GM23338 (cell line): Measurements from ENCODE around the gene NQO2. TPM values are rescaled to one million over a fixed set of nuclear protein-coding genes. Genes with fewer than 3 reads are reported as not detected.

Experiments used
- ATAC-seq: fragments of 200-7000 bp; cut with Tn5 transposase; 3 replicates; pipeline ENCODE4 v1.9.1; 2020
- DNase-seq: peaks from one replicate; pipeline ENCODE4 v3.0.0-alpha.2; 2015; ENCODE audit warnings: low spot score
- H2AFZ ChIP-seq: fragments of 200-600 bp; sonication (generic); 2 replicates; pipeline ENCODE4 v1.8.0; 2016; ENCODE audit warnings: antibody characterized with exemption, mild to moderate bottlenecking, moderate library complexity
- H3F3A ChIP-seq: fragments of 200-600 bp; sonication (generic); replicated peaks from 2 replicates; pipeline ENCODE4 v1.8.0; 2017; ENCODE audit warnings: antibody characterized with exemption, mixed run types, low read depth
- H3K27ac ChIP-seq: fragments of 200-600 bp; sonication (generic); 2 replicates; pipeline ENCODE4 v1.6.1; 2016; ENCODE audit warnings: low read depth
- H3K27me3 ChIP-seq: fragments of 200-600 bp; sonication (generic); 2 replicates; pipeline ENCODE4 v1.8.0; 2016; ENCODE audit warnings: mild to moderate bottlenecking, mixed run types, moderate library complexity; ENCODE audit not compliant: insufficient read depth
- H3K36me3 ChIP-seq: fragments of 200-600 bp; sonication (generic); 2 replicates; pipeline ENCODE4 v1.8.0; 2016; ENCODE audit warnings: mild to moderate bottlenecking; ENCODE audit not compliant: insufficient read depth
- H3K4me1 ChIP-seq: fragments of 200-600 bp; sonication (generic); 2 replicates; pipeline ENCODE4 v1.8.0; 2016; ENCODE audit warnings: mild to moderate bottlenecking, moderate library complexity; ENCODE audit not compliant: insufficient read depth
- H3K4me2 ChIP-seq: fragments of 200-600 bp; sonication (generic); 2 replicates; pipeline ENCODE4 v1.7.1; 2017; ENCODE audit warnings: mixed run types
- H3K4me3 ChIP-seq: fragments of 200-600 bp; sonication (generic); 2 replicates; pipeline ENCODE4 v1.6.1; 2016; ENCODE audit warnings: mixed run types
- H3K79me2 ChIP-seq: fragments of 200-600 bp; sonication (generic); replicated peaks from 2 replicates; pipeline ENCODE4 v1.8.0; 2017; ENCODE audit warnings: mild to moderate bottlenecking; ENCODE audit not compliant: insufficient read depth
- H3K9me2 ChIP-seq: fragments of 200-600 bp; sonication (generic); 2 replicates; pipeline ENCODE4 v1.8.0; 2017; ENCODE audit not compliant: insufficient read depth
- H4K20me1 ChIP-seq: fragments of 200-600 bp; sonication (generic); replicated peaks from 2 replicates; pipeline ENCODE4 v1.8.0; 2017; ENCODE audit warnings: mild to moderate bottlenecking; ENCODE audit not compliant: insufficient read depth
- H3K27ac Mint-ChIP-seq: 2 replicates; pipeline ENCODE4 v1.8.0; 2020; ENCODE audit warnings: inconsistent platforms, mild to moderate bottlenecking, moderate library complexity, mixed read lengths
- H3K27me3 Mint-ChIP-seq: 3 replicates; pipeline ENCODE4 v1.8.0; 2022; ENCODE audit warnings: low read depth, mild to moderate bottlenecking, moderate library complexity, mixed read lengths, inconsistent platforms; ENCODE audit not compliant: insufficient read depth, poor library complexity
- H3K36me3 Mint-ChIP-seq: 3 replicates; pipeline ENCODE4 v1.8.0; 2021; ENCODE audit warnings: low read depth, mild to moderate bottlenecking, inconsistent platforms, moderate library complexity, mixed read lengths
- H3K4me1 Mint-ChIP-seq: 3 replicates; pipeline ENCODE4 v1.8.0; 2020; ENCODE audit warnings: mild to moderate bottlenecking, inconsistent platforms, mixed read lengths
- H3K4me3 Mint-ChIP-seq: 3 replicates; pipeline ENCODE4 v1.8.0; 2021; ENCODE audit warnings: moderate library complexity, mild to moderate bottlenecking, inconsistent platforms, mixed read lengths
- H3K9me3 Mint-ChIP-seq: 3 replicates; pipeline ENCODE4 v1.8.0; 2020; ENCODE audit warnings: moderate library complexity, mild to moderate bottlenecking, inconsistent platforms, mixed read lengths
- CREB1 ChIP-seq: fragments of 250-450 bp; sonication (Bioruptor Pico); IDR thresholded peaks from 2 replicates; pipeline ENCODE4 v1.5.0; 2020; ENCODE audit warnings: low read depth, mild to moderate bottlenecking, moderate library complexity
- CTCF ChIP-seq, 2 experiments: fragments of 200-600 bp in 1 of 2; sonication (generic) in 1 of 2; conservative IDR thresholded peaks; 2 replicates each; pipeline versions ENCODE4 v1.5.1 to v1.6.1; 2016 to 2017; ENCODE audit warnings: antibody characterized with exemption in 2 of 2, low read depth in 2 of 2, mild to moderate bottlenecking in 2 of 2, moderate library complexity in 1 of 2
- ETS1 ChIP-seq: IDR thresholded peaks from 2 replicates; pipeline ENCODE4 v1.6.1; 2016; ENCODE audit warnings: antibody characterized with exemption
- EZH2 ChIP-seq: fragments of 200-600 bp; sonication (generic); IDR thresholded peaks from one replicate; pipeline ENCODE4 v1.8.0; 2017; ENCODE audit warnings: antibody characterized with exemption, mild to moderate bottlenecking, low read depth; ENCODE audit not compliant: unreplicated experiment
- EZH2phosphoT487 ChIP-seq: fragments of 200-600 bp; sonication (generic); IDR thresholded peaks from one replicate; pipeline ENCODE4 v1.8.1; 2018; ENCODE audit warnings: antibody characterized with exemption; ENCODE audit not compliant: unreplicated experiment
- JUNB ChIP-seq: IDR thresholded peaks from one replicate; pipeline ENCODE4 v1.6.1; 2016; ENCODE audit warnings: antibody characterized with exemption; ENCODE audit not compliant: unreplicated experiment
- NANOG ChIP-seq: IDR thresholded peaks from 2 replicates; pipeline ENCODE4 v1.6.1; 2016; ENCODE audit warnings: antibody characterized with exemption, borderline replicate concordance
- POLR2AphosphoS5 ChIP-seq: IDR thresholded peaks from 2 replicates; pipeline ENCODE4 v1.6.1; 2016; ENCODE audit warnings: antibody characterized with exemption, low read depth
- REST ChIP-seq: IDR thresholded peaks from one replicate; pipeline ENCODE4 v1.6.1; 2018; ENCODE audit warnings: antibody characterized with exemption; ENCODE audit not compliant: unreplicated experiment
- STAT1 ChIP-seq: IDR thresholded peaks from one replicate; pipeline ENCODE4 v1.6.1; 2016; ENCODE audit warnings: antibody characterized with exemption; ENCODE audit not compliant: unreplicated experiment
- ZNF114 ChIP-seq: fragments of 250-450 bp; sonication (Bioruptor Pico); IDR thresholded peaks from 2 replicates; pipeline ENCODE4 v1.5.0; 2020; ENCODE audit warnings: mild to moderate bottlenecking, moderate library complexity
- ZNF331 ChIP-seq: fragments of 250-450 bp; sonication (Bioruptor Pico); IDR thresholded peaks from 2 replicates; pipeline ENCODE4 v1.5.0; 2020; ENCODE audit warnings: low read depth, mild to moderate bottlenecking, moderate library complexity
- polyA plus RNA-seq: library from polyadenylated mRNA; unstranded; fragments of >200 nt; fragmentation: Nextera tagmentation; extraction: Ambion mirVana; gene quantifications from 2 replicates; pipeline ENCODE4 v1.2.1, GENCODE V29; 2016
- total RNA-seq: library from RNA; depleted of rRNA; stranded (reverse); fragments of >200 nt; shearing (Covaris generic); gene quantifications from 2 replicates; pipeline ENCODE4 v1.2.3, GENCODE V29; 2014
- TF ChIP-seq, protein P1 (sequence below): fragments of 250-450 bp; sonication (Bioruptor Pico); IDR thresholded peaks from 2 replicates; pipeline ENCODE4 v1.5.0; 2020; ENCODE audit warnings: mild to moderate bottlenecking, moderate library complexity

The NQO2 gene
- total and polyA plus RNA-seq, 2 experiments from 2014 or later: 117 to 173 TPM

DNA sequence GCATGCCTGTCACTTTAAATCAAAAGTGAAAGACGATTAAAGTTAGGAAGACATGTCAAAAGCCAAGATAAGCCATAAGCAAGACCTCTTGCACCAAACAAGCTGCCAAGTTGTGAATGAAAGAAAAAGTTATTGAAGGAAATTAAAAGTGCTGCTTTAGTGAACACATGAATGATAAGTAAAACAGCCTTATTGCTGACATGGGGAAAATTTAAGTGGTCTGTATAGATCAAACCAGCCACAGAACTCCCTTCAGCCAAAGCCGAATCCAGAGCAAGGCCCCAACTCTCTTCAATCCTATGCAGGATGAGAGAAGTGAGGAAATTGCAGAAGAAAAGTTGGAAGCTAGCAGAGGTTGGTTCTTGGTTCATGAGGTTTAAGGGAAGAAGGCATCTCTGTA, 59.3 kb downstream of the NQO2 start:
- Histone ChIP-seq H3K27me3 (no peaks in the 10 kb centered on the region), H3F3A (peaks cover 9% of the 10 kb centered on the region), H3K4me2 (no peak overlapping the region), H4K20me1 (no peaks in the 10 kb centered on the region), H3K27ac (no peak overlapping the region), H3K79me2 (no peaks in the 10 kb centered on the region), H3K4me3 (no peak overlapping the region), H3K4me1 (peaks cover 14% of the 10 kb centered on the region), H2AFZ (no peak overlapping the region), H3K36me3 (no peaks in the 10 kb centered on the region), H3K9me2 (no peaks in the 10 kb centered on the region)
- H3K4me1 Mint-ChIP-seq: peaks cover 18% of the 10 kb centered on the region
- H3K36me3 Mint-ChIP-seq: no peaks in the 10 kb centered on the region
- H3K27me3 Mint-ChIP-seq: peaks cover 12% of the 10 kb centered on the region
- ATAC-seq (no peak), DNase-seq (no peak)
- no peaks in the 10 kb centered on the region for H3K9me3 Mint-ChIP-seq
- H3K4me3 Mint-ChIP-seq: no peak overlapping the region
- no peak overlapping the region for H3K27ac Mint-ChIP-seq
- TF ChIP-seq, protein P1, sequence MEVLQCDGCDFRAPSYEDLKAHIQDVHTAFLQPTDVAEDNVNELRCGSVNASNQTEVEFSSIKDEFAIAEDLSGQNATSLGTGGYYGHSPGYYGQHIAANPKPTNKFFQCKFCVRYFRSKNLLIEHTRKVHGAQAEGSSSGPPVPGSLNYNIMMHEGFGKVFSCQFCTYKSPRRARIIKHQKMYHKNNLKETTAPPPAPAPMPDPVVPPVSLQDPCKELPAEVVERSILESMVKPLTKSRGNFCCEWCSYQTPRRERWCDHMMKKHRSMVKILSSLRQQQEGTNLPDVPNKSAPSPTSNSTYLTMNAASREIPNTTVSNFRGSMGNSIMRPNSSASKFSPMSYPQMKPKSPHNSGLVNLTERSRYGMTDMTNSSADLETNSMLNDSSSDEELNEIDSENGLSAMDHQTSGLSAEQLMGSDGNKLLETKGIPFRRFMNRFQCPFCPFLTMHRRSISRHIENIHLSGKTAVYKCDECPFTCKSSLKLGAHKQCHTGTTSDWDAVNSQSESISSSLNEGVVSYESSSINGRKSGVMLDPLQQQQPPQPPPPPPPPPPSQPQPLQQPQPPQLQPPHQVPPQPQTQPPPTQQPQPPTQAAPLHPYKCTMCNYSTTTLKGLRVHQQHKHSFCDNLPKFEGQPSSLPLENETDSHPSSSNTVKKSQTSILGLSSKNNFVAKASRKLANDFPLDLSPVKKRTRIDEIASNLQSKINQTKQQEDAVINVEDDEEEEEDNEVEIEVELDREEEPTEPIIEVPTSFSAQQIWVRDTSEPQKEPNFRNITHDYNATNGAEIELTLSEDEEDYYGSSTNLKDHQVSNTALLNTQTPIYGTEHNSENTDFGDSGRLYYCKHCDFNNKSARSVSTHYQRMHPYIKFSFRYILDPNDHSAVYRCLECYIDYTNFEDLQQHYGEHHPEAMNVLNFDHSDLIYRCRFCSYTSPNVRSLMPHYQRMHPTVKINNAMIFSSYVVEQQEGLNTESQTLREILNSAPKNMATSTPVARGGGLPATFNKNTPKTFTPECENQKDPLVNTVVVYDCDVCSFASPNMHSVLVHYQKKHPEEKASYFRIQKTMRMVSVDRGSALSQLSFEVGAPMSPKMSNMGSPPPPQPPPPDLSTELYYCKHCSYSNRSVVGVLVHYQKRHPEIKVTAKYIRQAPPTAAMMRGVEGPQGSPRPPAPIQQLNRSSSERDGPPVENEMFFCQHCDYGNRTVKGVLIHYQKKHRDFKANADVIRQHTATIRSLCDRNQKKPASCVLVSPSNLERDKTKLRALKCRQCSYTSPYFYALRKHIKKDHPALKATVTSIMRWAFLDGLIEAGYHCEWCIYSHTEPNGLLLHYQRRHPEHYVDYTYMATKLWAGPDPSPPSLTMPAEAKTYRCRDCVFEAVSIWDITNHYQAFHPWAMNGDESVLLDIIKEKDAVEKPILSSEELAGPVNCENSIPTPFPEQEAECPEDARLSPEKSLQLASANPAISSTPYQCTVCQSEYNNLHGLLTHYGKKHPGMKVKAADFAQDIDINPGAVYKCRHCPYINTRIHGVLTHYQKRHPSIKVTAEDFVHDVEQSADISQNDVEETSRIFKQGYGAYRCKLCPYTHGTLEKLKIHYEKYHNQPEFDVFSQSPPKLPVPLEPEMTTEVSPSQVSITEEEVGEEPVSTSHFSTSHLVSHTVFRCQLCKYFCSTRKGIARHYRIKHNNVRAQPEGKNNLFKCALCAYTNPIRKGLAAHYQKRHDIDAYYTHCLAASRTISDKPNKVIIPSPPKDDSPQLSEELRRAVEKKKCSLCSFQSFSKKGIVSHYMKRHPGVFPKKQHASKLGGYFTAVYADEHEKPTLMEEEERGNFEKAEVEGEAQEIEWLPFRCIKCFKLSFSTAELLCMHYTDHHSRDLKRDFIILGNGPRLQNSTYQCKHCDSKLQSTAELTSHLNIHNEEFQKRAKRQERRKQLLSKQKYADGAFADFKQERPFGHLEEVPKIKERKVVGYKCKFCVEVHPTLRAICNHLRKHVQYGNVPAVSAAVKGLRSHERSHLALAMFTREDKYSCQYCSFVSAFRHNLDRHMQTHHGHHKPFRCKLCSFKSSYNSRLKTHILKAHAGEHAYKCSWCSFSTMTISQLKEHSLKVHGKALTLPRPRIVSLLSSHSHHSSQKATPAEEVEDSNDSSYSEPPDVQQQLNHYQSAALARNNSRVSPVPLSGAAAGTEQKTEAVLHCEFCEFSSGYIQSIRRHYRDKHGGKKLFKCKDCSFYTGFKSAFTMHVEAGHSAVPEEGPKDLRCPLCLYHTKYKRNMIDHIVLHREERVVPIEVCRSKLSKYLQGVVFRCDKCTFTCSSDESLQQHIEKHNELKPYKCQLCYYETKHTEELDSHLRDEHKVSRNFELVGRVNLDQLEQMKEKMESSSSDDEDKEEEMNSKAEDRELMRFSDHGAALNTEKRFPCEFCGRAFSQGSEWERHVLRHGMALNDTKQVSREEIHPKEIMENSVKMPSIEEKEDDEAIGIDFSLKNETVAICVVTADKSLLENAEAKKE (CRISPR knock-in tag): no peak
- TF ChIP-seq REST: no peak
- no peak for TF ChIP-seq JUNB
- no peak for TF ChIP-seq CREB1 (CRISPR knock-in tag)
- TF ChIP-seq ZNF114: no peak
- no peak for TF ChIP-seq ETS1
- TF ChIP-seq STAT1: no peak
- TF ChIP-seq ZNF331 (CRISPR knock-in tag): no peak
- TF ChIP-seq EZH2phosphoT487: no peak
- no peak for TF ChIP-seq EZH2
- no peak for TF ChIP-seq POLR2AphosphoS5
- no peak for TF ChIP-seq NANOG
- TF ChIP-seq CTCF (conservative IDR thresholded peaks at IDR 0.05; ENCODE audit: low read depth in 2 of 2): no peak
